ENCODE measurements around the gene ZFP42.

Gene ZFP42

DNA sequence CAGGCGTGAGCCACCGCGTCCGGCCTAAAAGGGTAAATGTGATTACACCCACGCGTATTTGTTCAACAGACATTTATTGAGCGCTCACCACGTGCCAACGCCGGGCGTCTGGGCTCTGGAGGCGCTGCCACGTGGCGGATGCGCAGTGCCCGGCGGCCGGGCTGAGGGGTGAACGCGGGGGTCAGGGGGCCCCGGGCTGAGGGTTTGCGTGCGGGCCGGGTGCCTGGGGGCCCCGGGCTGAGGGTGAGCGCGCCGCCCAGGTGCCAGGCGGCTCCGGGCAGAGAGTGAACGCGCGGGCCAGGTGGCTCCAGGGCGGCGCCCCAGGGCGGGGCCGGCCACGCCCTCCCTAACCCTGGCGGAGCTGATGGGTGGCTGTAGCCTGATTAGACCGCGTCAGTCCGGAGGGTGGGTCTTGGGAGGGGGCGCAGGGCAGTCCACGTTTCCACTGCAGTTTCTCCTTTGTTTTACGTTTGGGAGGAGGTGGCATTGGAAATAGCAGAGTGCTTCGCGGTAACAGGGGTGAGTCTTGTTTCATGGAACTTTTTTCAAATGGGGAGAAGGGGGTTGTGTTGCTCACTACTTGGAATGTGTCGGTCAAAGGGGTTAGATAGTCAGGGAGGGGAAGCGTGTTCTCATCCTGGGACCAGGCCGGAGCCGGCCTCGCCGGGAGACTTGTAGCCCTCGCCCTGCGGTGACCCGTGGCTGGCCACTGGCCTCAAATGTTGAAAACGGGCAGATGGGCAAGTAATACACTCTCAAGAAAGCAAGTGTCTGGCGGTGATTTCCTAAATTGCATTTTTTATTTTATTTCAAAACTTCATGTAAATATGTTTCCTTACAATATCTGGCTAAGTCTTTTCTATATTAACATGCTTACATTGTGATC, at the start of gene ZFP42:
Gene ZFP42 (plus strand): TSS at position 450 of the 886 bp plus-strand sequence. CDS start 7,037 bp downstream, outside the sequence.
- TF ChIP-seq, protein P1, sequence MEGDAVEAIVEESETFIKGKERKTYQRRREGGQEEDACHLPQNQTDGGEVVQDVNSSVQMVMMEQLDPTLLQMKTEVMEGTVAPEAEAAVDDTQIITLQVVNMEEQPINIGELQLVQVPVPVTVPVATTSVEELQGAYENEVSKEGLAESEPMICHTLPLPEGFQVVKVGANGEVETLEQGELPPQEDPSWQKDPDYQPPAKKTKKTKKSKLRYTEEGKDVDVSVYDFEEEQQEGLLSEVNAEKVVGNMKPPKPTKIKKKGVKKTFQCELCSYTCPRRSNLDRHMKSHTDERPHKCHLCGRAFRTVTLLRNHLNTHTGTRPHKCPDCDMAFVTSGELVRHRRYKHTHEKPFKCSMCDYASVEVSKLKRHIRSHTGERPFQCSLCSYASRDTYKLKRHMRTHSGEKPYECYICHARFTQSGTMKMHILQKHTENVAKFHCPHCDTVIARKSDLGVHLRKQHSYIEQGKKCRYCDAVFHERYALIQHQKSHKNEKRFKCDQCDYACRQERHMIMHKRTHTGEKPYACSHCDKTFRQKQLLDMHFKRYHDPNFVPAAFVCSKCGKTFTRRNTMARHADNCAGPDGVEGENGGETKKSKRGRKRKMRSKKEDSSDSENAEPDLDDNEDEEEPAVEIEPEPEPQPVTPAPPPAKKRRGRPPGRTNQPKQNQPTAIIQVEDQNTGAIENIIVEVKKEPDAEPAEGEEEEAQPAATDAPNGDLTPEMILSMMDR (IDR thresholded peaks at IDR 0.05; ENCODE audit: borderline replicate concordance, insufficient read depth, low read depth, low read length): no peak
- H3K4me3 ChIP-seq (ENCODE audit: low read depth, low read length): no peak within 1 kb of the TSS

DNA sequence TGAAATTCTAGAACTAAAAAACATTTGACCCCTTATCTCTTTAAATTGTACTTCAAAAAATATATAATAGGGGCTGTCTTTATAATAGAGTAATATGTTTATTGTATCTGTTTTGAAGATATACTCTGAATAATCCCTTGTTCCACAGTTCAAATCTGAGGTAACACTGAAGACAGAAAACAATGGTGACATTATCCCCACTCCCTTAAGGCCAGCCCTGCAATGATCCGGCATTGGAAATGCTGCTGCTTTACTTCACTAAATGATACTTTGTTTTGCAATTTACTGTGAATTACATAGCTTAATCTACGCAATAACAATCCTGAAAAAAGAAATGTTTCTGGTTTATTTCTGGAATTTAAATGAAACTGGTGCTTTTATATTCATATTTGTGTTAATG, 34.4 kb upstream of the ZFP42 start:
- no peak overlapping the region for H3K4me3 ChIP-seq (ENCODE audit: low read depth, low read length)
- TF ChIP-seq, protein P1 (IDR thresholded peaks at IDR 0.05; ENCODE audit: borderline replicate concordance, insufficient read depth, low read depth, low read length): no peak

DNA sequence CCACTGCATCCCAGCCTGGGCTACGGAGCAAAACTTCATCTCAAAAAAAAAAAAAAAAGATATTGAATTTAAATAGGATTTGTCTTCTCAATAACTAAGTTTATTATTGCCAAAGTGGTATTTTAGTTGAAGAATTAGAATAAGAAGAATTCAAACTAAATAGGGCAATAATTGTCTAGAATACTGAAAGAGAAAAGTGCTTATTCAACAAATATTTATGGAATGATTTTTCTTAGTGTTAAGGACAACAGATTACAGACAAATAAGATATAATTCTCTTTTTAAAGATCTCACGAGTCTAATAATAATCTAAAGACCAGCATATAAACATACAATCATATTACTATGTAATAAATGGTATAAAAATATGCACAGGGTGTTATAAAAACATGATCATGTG, 33.6 kb upstream of the ZFP42 start:
- no peak overlapping the region for H3K4me3 ChIP-seq (ENCODE audit: low read depth, low read length)
- TF ChIP-seq, protein P1 (IDR thresholded peaks at IDR 0.05; ENCODE audit: borderline replicate concordance, insufficient read depth, low read depth, low read length): no peak

DNA sequence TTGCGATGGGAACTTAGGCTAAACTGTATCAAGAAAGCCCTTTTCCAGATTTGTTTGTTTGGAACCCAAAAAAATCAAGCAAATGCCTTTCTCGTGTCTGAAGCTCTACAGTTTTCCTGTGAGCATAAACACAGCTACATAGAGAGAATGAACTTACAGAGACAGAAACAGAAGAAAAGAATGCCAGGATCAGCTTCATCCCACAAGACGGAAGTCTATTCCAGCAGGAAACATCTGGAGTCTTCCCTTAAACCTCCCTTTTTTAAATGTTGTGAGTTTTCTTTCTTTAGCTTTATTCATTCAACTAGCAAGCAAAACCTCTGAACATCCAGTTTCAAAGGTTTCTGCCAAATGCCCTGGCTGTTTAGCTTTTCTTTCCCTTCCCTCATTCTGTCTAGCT, 32.6 kb upstream of the ZFP42 start:
- TF ChIP-seq, protein P1 (IDR thresholded peaks at IDR 0.05; ENCODE audit: borderline replicate concordance, insufficient read depth, low read depth, low read length): no peak
- no peak overlapping the region for H3K4me3 ChIP-seq (ENCODE audit: low read depth, low read length)

DNA sequence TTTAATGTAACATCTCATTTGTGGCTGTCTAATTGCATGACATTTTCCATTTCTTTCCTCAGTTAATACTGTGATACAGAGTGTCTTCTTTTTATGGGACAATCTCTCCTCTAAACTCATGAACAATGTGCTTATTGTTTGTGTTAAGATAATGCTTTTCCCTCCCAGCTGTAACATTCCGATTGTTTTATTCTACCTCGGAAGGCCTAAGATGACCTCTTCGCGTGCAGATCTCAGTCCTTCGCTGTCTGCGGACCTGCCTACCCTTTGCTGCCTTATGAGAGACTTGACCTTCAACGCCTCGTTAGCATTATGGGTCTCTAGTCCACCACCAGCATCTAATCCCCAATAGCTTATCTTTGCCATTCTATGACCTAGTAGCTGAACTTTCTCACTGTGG, 29.8 kb upstream of the ZFP42 start:
- TF ChIP-seq, protein P1 (IDR thresholded peaks at IDR 0.05; ENCODE audit: borderline replicate concordance, insufficient read depth, low read depth, low read length): no peak
- no peak overlapping the region for H3K4me3 ChIP-seq (ENCODE audit: low read depth, low read length)

DNA sequence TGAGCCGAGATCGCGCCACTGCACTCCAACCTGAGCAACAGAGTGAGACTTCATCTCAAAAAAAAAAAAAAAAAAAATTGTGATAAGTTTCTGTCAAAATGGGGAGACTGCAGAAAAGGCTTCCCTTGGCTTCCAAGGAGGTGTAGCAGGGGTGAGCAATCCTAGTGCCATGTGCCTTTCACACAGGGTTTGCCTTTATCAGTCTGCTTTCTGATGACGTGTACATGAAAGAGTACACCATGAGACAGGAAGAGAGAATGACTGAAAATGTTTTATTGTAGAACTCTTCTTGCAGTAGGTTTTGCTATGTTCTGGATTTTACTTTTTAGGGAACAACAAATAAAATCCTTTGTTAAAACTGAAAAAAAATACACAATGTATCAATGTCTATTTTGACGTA, 23.4 kb upstream of the ZFP42 start:
- TF ChIP-seq, protein P1 (IDR thresholded peaks at IDR 0.05; ENCODE audit: borderline replicate concordance, insufficient read depth, low read depth, low read length): no peak
- no peak overlapping the region for H3K4me3 ChIP-seq (ENCODE audit: low read depth, low read length)

DNA sequence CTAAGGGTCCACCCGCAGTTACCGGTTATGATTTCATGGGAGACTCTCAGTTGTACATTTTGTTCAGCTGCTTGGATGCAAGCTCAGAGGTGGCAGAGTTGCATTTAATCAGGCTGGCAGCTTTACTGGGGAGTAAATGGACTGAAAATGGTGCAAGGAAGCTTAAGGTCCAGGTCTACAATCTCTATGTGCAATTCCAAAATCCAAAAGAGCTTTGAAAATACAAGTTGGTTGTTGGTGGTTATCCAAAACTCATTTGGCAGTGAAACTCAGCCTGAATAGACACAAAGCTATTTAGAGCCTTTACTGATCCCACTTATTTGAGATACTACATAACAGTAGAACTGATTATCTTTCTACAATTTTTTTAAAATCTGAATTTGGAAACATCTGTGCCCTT, 11.8 kb upstream of the ZFP42 start:
- TF ChIP-seq, protein P1 (IDR thresholded peaks at IDR 0.05; ENCODE audit: borderline replicate concordance, insufficient read depth, low read depth, low read length): no peak
- H3K4me3 ChIP-seq (ENCODE audit: low read depth, low read length): no peak overlapping the region
